Neural progenitor cell (in vitro differentiated cells): ENCODE data around the gene PLCB1. TPM values are rescaled to one million over a fixed set of nuclear protein-coding genes. Genes with fewer than 3 reads are reported as not detected.

Source experiments
- DNase-seq: peaks from one replicate; pipeline ENCODE4 v3.0.0-alpha.2; 2016; ENCODE audit warnings: low spot score
- H2AFZ ChIP-seq: fragments of 200-600 bp; sonication (generic); replicated peaks from 2 replicates; pipeline ENCODE4 v1.6.1; 2016; ENCODE audit warnings: antibody characterized with exemption
- H3F3A ChIP-seq: fragments of 200-600 bp; sonication (generic); 2 replicates; pipeline ENCODE4 v1.6.1; 2016; ENCODE audit warnings: antibody characterized with exemption, low read depth
- H3K27ac ChIP-seq: fragments of 200-600 bp; sonication (generic); 2 replicates; pipeline ENCODE4 v1.5.1; 2016; ENCODE audit warnings: mild to moderate bottlenecking
- H3K27me3 ChIP-seq: fragments of 200-600 bp; sonication (generic); 2 replicates; pipeline ENCODE4 v1.6.1; 2016; ENCODE audit warnings: mild to moderate bottlenecking, moderate library complexity
- H3K36me3 ChIP-seq: fragments of 200-600 bp; sonication (generic); 2 replicates; pipeline ENCODE4 v1.5.1; 2016
- H3K4me1 ChIP-seq: fragments of 200-600 bp; sonication (generic); 2 replicates; pipeline ENCODE4 v1.6.1; 2016; ENCODE audit warnings: mixed run types
- H3K4me2 ChIP-seq: fragments of 200-600 bp; sonication (generic); 2 replicates; pipeline ENCODE4 v1.6.1; 2016
- H3K4me3 ChIP-seq: fragments of 200-600 bp; sonication (generic); 2 replicates; pipeline ENCODE4 v1.5.1; 2016
- H3K79me2 ChIP-seq: fragments of 200-600 bp; sonication (generic); 2 replicates; pipeline ENCODE4 v1.6.1; 2016; ENCODE audit warnings: low read depth
- H3K9ac ChIP-seq: fragments of 200-600 bp; sonication (generic); 2 replicates; pipeline ENCODE4 v1.6.1; 2016
- H3K9me3 ChIP-seq: fragments of 200-600 bp; sonication (generic); 2 replicates; pipeline ENCODE4 v1.5.1; 2016; ENCODE audit warnings: low read depth
- H4K20me1 ChIP-seq: fragments of 200-600 bp; sonication (generic); 2 replicates; pipeline ENCODE4 v1.6.1; 2016; ENCODE audit warnings: low read depth
- H3K27ac Mint-ChIP-seq: 3 replicates; pipeline ENCODE4 v1.8.0; 2021; ENCODE audit warnings: mixed read lengths
- H3K27me3 Mint-ChIP-seq: 2 replicates; pipeline ENCODE4 v1.8.0; 2022; ENCODE audit warnings: low read depth, mild to moderate bottlenecking, inconsistent platforms, moderate library complexity, mixed read lengths; ENCODE audit not compliant: insufficient read depth
- H3K36me3 Mint-ChIP-seq: 3 replicates; pipeline ENCODE4 v1.8.0; 2021; ENCODE audit warnings: mixed read lengths
- H3K4me1 Mint-ChIP-seq: 3 replicates; pipeline ENCODE4 v1.8.0; 2021; ENCODE audit warnings: mixed read lengths
- H3K4me3 Mint-ChIP-seq: 3 replicates; pipeline ENCODE4 v1.8.0; 2021; ENCODE audit warnings: mild to moderate bottlenecking, moderate library complexity, mixed read lengths
- H3K9me3 Mint-ChIP-seq: 3 replicates; pipeline ENCODE4 v1.8.0; 2020; ENCODE audit warnings: mixed read lengths
- EZH2 ChIP-seq: fragments of 200-600 bp; sonication (generic); IDR thresholded peaks from 2 replicates; pipeline ENCODE4 v1.6.1; 2017; ENCODE audit warnings: antibody characterized with exemption, mild to moderate bottlenecking, moderate library complexity
- EZH2phosphoT487 ChIP-seq: fragments of 200-600 bp; sonication (generic); IDR thresholded peaks from 2 replicates; pipeline ENCODE4 v1.6.1; 2017; ENCODE audit warnings: antibody characterized with exemption
- total RNA-seq: library from RNA; depleted of rRNA; stranded (reverse); fragments of >200 nt; gene quantifications from 2 replicates; pipeline ENCODE4 v1.2.3, GENCODE V29; 2015; ENCODE audit warnings: low replicate concordance
- TF ChIP-seq, protein P1 (sequence below): fragments of 200-600 bp; sonication (generic); IDR thresholded peaks from 2 replicates; pipeline ENCODE4 v1.5.1; 2017; ENCODE audit warnings: antibody characterized with exemption, mild to moderate bottlenecking

PLCB1 gene
- total RNA-seq, 1 donor from 2014 or later, result 30.2 TPM

DNA sequence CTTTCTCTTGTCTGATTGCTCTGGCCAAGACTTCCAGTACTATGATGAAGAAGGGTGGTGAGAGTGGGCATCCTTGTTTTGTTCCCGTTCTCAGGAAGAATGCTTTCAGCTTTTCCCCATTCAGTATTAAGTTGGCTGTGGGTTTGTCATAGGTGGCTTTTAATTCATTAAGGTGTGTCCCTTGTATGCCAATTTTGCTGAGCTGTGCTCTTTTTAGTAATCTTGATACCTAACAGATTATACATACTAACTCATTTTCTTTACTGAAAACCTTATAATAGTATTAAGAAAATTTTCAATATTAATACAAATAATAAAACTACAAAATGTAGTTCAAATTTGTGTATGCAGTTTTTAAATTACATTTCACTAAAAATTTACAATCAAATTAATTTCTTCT is 557.3 kb downstream of the PLCB1 start:
- TF ChIP-seq EZH2, result no peak
- H3K27me3 ChIP-seq, result no peaks in the 10 kb centered on the region
- H3K27me3 Mint-ChIP-seq, result no peaks in the 10 kb centered on the region
- no peaks in the 10 kb centered on the region for H3K36me3 ChIP-seq
- no peaks in the 10 kb centered on the region for H3K79me2 ChIP-seq
- H3K9me3 Mint-ChIP-seq, result peaks cover 21% of the 10 kb centered on the region
- no peak overlapping the region for H3K4me3 ChIP-seq
- H3K4me1 Mint-ChIP-seq, result no peaks in the 10 kb centered on the region
- H3K27ac Mint-ChIP-seq, result no peak overlapping the region
- H3K4me1 ChIP-seq, result no peaks in the 10 kb centered on the region
- H4K20me1 ChIP-seq, result no peaks in the 10 kb centered on the region
- peaks cover 16% of the 10 kb centered on the region for H3K36me3 Mint-ChIP-seq
- H3K9me3 ChIP-seq, result no peaks in the 10 kb centered on the region
- no peak overlapping the region for H3K4me2 ChIP-seq
- H3F3A ChIP-seq, result no peaks in the 10 kb centered on the region
- H3K27ac ChIP-seq, result no peak overlapping the region
- no peak overlapping the region for H3K4me3 Mint-ChIP-seq
- no peak for DNase-seq
- H2AFZ ChIP-seq, result no peak overlapping the region
- H3K9ac ChIP-seq, result no peak overlapping the region

DNA sequence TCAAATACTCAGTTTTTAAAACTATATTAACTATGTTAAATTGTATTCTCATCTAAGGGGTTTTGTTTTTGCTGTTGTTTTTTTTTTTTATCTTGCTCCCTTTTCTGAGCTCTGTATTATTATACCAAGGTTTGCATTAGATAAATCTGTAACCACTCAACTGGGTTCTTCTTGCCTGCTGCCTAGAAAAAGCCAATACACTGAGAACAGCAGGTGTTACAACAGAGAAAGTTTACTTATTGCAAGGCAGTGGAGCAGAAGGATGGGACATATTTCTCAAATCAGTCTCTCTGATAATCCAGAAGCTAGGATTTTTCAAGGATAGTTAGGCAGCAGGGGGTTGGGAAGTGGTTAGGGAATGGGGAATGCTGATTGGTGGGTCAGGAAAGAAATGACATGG is 558.0 kb downstream of the PLCB1 start:
- H3K27ac ChIP-seq, result no peak overlapping the region
- no peaks in the 10 kb centered on the region for H3K36me3 ChIP-seq
- TF ChIP-seq EZH2phosphoT487 (no peak), EZH2 (no peak)
- TF ChIP-seq, protein P1, sequence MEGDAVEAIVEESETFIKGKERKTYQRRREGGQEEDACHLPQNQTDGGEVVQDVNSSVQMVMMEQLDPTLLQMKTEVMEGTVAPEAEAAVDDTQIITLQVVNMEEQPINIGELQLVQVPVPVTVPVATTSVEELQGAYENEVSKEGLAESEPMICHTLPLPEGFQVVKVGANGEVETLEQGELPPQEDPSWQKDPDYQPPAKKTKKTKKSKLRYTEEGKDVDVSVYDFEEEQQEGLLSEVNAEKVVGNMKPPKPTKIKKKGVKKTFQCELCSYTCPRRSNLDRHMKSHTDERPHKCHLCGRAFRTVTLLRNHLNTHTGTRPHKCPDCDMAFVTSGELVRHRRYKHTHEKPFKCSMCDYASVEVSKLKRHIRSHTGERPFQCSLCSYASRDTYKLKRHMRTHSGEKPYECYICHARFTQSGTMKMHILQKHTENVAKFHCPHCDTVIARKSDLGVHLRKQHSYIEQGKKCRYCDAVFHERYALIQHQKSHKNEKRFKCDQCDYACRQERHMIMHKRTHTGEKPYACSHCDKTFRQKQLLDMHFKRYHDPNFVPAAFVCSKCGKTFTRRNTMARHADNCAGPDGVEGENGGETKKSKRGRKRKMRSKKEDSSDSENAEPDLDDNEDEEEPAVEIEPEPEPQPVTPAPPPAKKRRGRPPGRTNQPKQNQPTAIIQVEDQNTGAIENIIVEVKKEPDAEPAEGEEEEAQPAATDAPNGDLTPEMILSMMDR, result no peak
- Mint-ChIP-seq H3K4me1 (no peaks in the 10 kb centered on the region), H3K4me3 (no peak overlapping the region), H3K27me3 (no peaks in the 10 kb centered on the region), H3K9me3 (peaks cover 21% of the 10 kb centered on the region), H3K36me3 (peaks cover 12% of the 10 kb centered on the region), H3K27ac (no peak overlapping the region)
- H3K9ac ChIP-seq, result no peak overlapping the region
- no peaks in the 10 kb centered on the region for H3F3A ChIP-seq
- H3K4me2 ChIP-seq, result no peak overlapping the region
- no peak overlapping the region for H3K4me3 ChIP-seq
- no peaks in the 10 kb centered on the region for H3K9me3 ChIP-seq
- H3K4me1 ChIP-seq, result no peaks in the 10 kb centered on the region
- no peaks in the 10 kb centered on the region for H3K27me3 ChIP-seq
- no peak for DNase-seq
- H3K79me2 ChIP-seq, result no peaks in the 10 kb centered on the region
- no peak overlapping the region for H2AFZ ChIP-seq
- H4K20me1 ChIP-seq, result no peaks in the 10 kb centered on the region

- H3K27me3 ChIP-seq, result no peaks in the 10 kb centered on the region
- TF ChIP-seq, protein P1, result no peak
- no peak for TF ChIP-seq EZH2phosphoT487
- TF ChIP-seq EZH2, result no peak
- H3K4me3 Mint-ChIP-seq, result no peak overlapping the region
- no peak overlapping the region for H3K27ac Mint-ChIP-seq
- H3K27me3 Mint-ChIP-seq, result no peaks in the 10 kb centered on the region
- peaks cover 3% of the 10 kb centered on the region for H3K36me3 Mint-ChIP-seq
- H3K4me3 ChIP-seq, result no peak overlapping the region
- H3K4me1 ChIP-seq, result no peaks in the 10 kb centered on the region
- no peak overlapping the region for H2AFZ ChIP-seq
- no peaks in the 10 kb centered on the region for H3F3A ChIP-seq
- no peak overlapping the region for H3K4me2 ChIP-seq
- peaks cover 14% of the 10 kb centered on the region for H3K9me3 Mint-ChIP-seq
- no peaks in the 10 kb centered on the region for H3K36me3 ChIP-seq
- no peaks in the 10 kb centered on the region for H3K9me3 ChIP-seq
- no peak for DNase-seq
- no peak overlapping the region for H3K9ac ChIP-seq
- H3K4me1 Mint-ChIP-seq, result no peaks in the 10 kb centered on the region
- no peaks in the 10 kb centered on the region for H3K79me2 ChIP-seq
- H4K20me1 ChIP-seq, result no peaks in the 10 kb centered on the region
- H3K27ac ChIP-seq, result no peak overlapping the region
Measured at GRCh38 chr20:8693709-8694108, 561.6 kb downstream of the PLCB1 start.

GRCh38 chr20:8700756-8701155 is 568.7 kb downstream of the PLCB1 start:
- no peaks in the 10 kb centered on the region for H3F3A ChIP-seq
- Mint-ChIP-seq H3K27me3 (no peaks in the 10 kb centered on the region), H3K36me3 (peaks cover 3% of the 10 kb centered on the region), H3K27ac (no peak overlapping the region), H3K4me3 (no peak overlapping the region), H3K9me3 (no peaks in the 10 kb centered on the region), H3K4me1 (no peaks in the 10 kb centered on the region)
- DNase-seq, result no peak
- no peaks in the 10 kb centered on the region for H3K27me3 ChIP-seq
- H3K4me1 ChIP-seq, result no peaks in the 10 kb centered on the region
- H2AFZ ChIP-seq, result no peak overlapping the region
- H3K36me3 ChIP-seq, result no peaks in the 10 kb centered on the region
- no peak overlapping the region for H3K4me3 ChIP-seq
- H3K27ac ChIP-seq, result no peak overlapping the region
- no peaks in the 10 kb centered on the region for H3K79me2 ChIP-seq
- no peak overlapping the region for H3K4me2 ChIP-seq
- H3K9me3 ChIP-seq, result no peaks in the 10 kb centered on the region
- no peaks in the 10 kb centered on the region for H4K20me1 ChIP-seq
- no peak overlapping the region for H3K9ac ChIP-seq
- TF ChIP-seq EZH2phosphoT487, result no peak
